Mammary epithelial cell (primary cell): ENCODE measurements around the gene SLC25A47.

Source experiments
- CTCF ChIP-seq, 2 donors: IDR thresholded peaks in 1 of 2; conservative IDR thresholded peaks in 1 of 2; 2 replicates each; pipeline ENCODE4 v1.5.1; 2011 to 2012; ENCODE audit warnings: inconsistent platforms in 2 of 2, low read length in 2 of 2, mild to moderate bottlenecking in 2 of 2, control low read depth in 1 of 2, low read depth in 1 of 2; ENCODE audit not compliant: insufficient read depth in 1 of 2; ENCODE audit errors: extremely low read depth in 1 of 2
- EZH2 ChIP-seq: IDR thresholded peaks from 2 replicates; pipeline ENCODE4 v1.6.1; 2012; ENCODE audit warnings: low read length, inconsistent platforms, borderline replicate concordance

DNA sequence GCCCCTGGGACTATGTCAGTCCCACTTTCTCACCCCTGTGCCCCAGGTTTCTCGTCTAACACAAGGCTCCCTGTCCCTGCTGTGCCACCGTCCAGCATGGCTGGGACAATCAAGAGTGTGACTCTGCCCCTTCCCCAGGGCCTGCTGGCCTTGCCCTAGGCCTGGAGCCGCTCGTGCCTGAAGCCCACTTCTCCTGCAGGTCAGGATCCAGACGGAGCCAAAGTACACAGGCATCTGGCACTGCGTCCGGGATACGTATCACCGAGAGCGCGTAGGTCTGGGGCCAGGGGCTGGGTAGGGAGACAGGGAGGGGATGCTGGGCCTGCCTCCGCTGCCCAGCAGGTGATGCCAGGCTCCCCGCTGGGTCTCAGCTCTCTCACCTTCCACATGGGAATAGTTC, 2.8 kb downstream of the SLC25A47 start:
- TF ChIP-seq CTCF (conservative IDR thresholded peaks at IDR 0.05 in 1 of 2, IDR thresholded peaks at IDR 0.05 in 1 of 2; ENCODE audit: extremely low read depth in 1 of 2, insufficient read depth in 1 of 2, low read depth in 1 of 2, low read length in 2 of 2) (no peak), EZH2 (no peak)
